Heart left ventricle (tissue), 16 donors: ENCODE data around the gene ZBTB46. TPM values are rescaled to one million over a fixed set of nuclear protein-coding genes. Genes with fewer than 3 reads are reported as not detected.
"Not testable (repeated sequence)": the region's sequence is repeated elsewhere in the genome, so short reads cannot be mapped to it uniquely, and the experiment has no call there.

Experiments used
- ATAC-seq, 4 donors: fragments of 200-7000 bp; cut with Tn5 transposase; one replicate each; pipeline ENCODE4 v1.9.1; 2020 to 2022; ENCODE audit warnings: moderate library complexity in 4 of 4, mild to moderate bottlenecking in 3 of 4, moderate number of reproducible peaks in 1 of 4
- DNase-seq, 5 donors: peaks; one replicate each; pipeline ENCODE4 v3.0.0-alpha.2; 2020
- H3K27ac ChIP-seq, 12 donors: fragments of 200-600 bp; sonication (generic) in 4 of 12; one replicate each; pipeline versions ENCODE4 v1.5.0 to v1.8.0; 2016 to 2022; ENCODE audit warnings: mild to moderate bottlenecking in 2 of 12
- H3K27me3 ChIP-seq, 9 donors: fragments of 200-600 bp; sonication (generic) in 2 of 9; one replicate each; pipeline versions ENCODE4 v1.5.1 to v1.8.0; 2016 to 2022; ENCODE audit warnings: mild to moderate bottlenecking in 3 of 9
- H3K36me3 ChIP-seq, 9 donors: fragments of 200-600 bp; sonication (generic) in 2 of 9; one replicate each; pipeline versions ENCODE4 v1.5.0 to v1.8.0; 2018 to 2022; ENCODE audit warnings: mild to moderate bottlenecking in 2 of 9
- H3K4me1 ChIP-seq, 12 donors: fragments of 200-600 bp; sonication (generic) in 4 of 12; one replicate each; pipeline versions ENCODE4 v1.5.0 to v1.8.0; 2016 to 2022; ENCODE audit warnings: mild to moderate bottlenecking in 3 of 12
- H3K4me3 ChIP-seq, 12 donors: fragments of 200-600 bp; sonication (generic) in 4 of 12; one replicate each; pipeline versions ENCODE4 v1.5.0 to v1.8.0; 2017 to 2022; ENCODE audit warnings: mild to moderate bottlenecking in 9 of 12, moderate library complexity in 4 of 12
- H3K9me3 ChIP-seq, 12 donors: fragments of 200-600 bp; sonication (generic) in 4 of 12; one replicate each; pipeline versions ENCODE4 v1.5.0 to v1.8.0; 2016 to 2022; ENCODE audit warnings: mild to moderate bottlenecking in 1 of 12
- CTCF ChIP-seq, 12 donors: fragments of 200-600 bp; sonication (generic) in 4 of 12; IDR thresholded peaks; one replicate each; pipeline versions ENCODE4 v1.5.0 to v1.8.0; 2018 to 2022; ENCODE audit warnings: antibody characterized with exemption in 12 of 12, mild to moderate bottlenecking in 5 of 12
- POLR2A ChIP-seq, 2 donors: fragments of 450-650 bp; IDR thresholded peaks; one replicate each; pipeline ENCODE4 v1.6.1; 2017; ENCODE audit warnings: antibody characterized with exemption in 2 of 2, mild to moderate bottlenecking in 2 of 2, moderate library complexity in 2 of 2
- WGBS, 4 donors: extraction: QIAGEN DNeasy Blood & Tissue Kit in 2 of 4; methylation state at CpG; one replicate each; pipeline versions ENCODE4 v1.1.5 to v1.1.7; 2013 to 2018; 5-methylcytosine and 5-hydroxymethylcytosine counted together
- intact Hi-C, 10 donors: fragments of 100-400 bp; cut with DNase I; formaldehyde crosslinking; loops; one replicate each; pipeline versions ENCODE4 v1.11.1 to v1.14.2; 2022
- polyA plus RNA-seq, 2 donors: library from polyadenylated mRNA; stranded (reverse); fragments of 200-250 nt; gene quantifications; one replicate each; pipeline ENCODE4 v1.2.3, GENCODE V29; 2013
- total RNA-seq, 9 donors: library from RNA; depleted of rRNA in 2 of 9; stranded (reverse); fragments of >200 nt in 2 of 9; fragmentation: NEBNext Ultra II Directional in 3 of 9; extraction: Animal tissue kit (Norgen Biotek cat#: 25700) in 3 of 9; gene quantifications; one replicate each; pipeline versions ENCODE4 v1.1.0 to v1.2.4, GENCODE V29; 2016 to 2023
- donor health status: ischemic (EF 13 %, LVEDD 7.1; RV severe dilation, severe dysfunction).
- donor health status: healthy with polysubstance abuse.
- donor health status: DM: no; HTN: yes; CAD: no.
- donor health status: DM: no; HTN: no; CAD: no.
- donor health status: ischemic (EF 25% LVEDD 6.9; RV normal size, moderate dysfunction).
- donor health status: ischemic (EF 25% LVEDD 5.7; RV mildly dilated, moderate dysfunction).
- donor health status: healthy.
- donor health status: DM: yes; HTN: yes; CAD: no.
- donor health status: ischemic (EF 35%, LVEDD 5.7; RV mildly dilated, moderate dysfunction).
- donor health status: nonischemic (EF 11% LVEDD 7.7; RV severe dilation, severe dysfunction).
- donor health status: DM: yes; HTN: yes; CAD: no.
- donor health status: PGD.
- donor health status: ischemic (EF 29% LVEDD 5.4; RV normal size, mild dysfunction).
- donor health status: nonischemic (EF 23%, LVEDD 6.1; RV moderate dilation, normal function).

The ZBTB46 gene
- total and polyA plus RNA-seq, 11 donors = 6.6 to 27.4 (median 14.3) TPM

GRCh38 chr20:63876489-63877036 lies 45.5 kb upstream of the ZBTB46 start:
- intact Hi-C loops = loop anchor here in 1 of 10 donors (10.0 kb wide), 1 partner anchor 342 kb away; the partner anchor contains the start of gene PTK6
- TF ChIP-seq POLR2A (IDR thresholded peaks at IDR 0.05) (no peak), CTCF (IDR thresholded peaks at IDR 0.05) (no peak)
- WGBS, 4 donors = 92 to 94% (median 93%) methylated on average over 19 of the region's 19 CpGs
- Histone ChIP-seq H3K9me3 (no peaks in the 10 kb centered on the region), H3K27me3 (no peaks in the 10 kb centered on the region), H3K4me1 (peaks cover 0 to 26% (median 4%) of the 10 kb centered on the region in 12 donors), H3K27ac (no peak overlapping the region), H3K4me3 (no peak overlapping the region), H3K36me3 (peaks cover 0 to 88% (median 73%) of the 10 kb centered on the region in 9 donors)
- no peak for DNase-seq
- no peak for ATAC-seq

- not testable (repeated sequence) for H3K27me3 ChIP-seq, ATAC-seq, H3K4me3 ChIP-seq, DNase-seq, H3K9me3 ChIP-seq
- Histone ChIP-seq H3K4me1 (peaks cover 0 to 26% (median 4%) of the 10 kb centered on the region in 12 donors), H3K27ac (peak overlapping the region in 1 of 12 donors; percentile 92), H3K36me3 (peaks cover 0 to 100% (median 86%) of the 10 kb centered on the region in 9 donors)
- intact Hi-C loops = loop anchor here in 1 of 10 donors (10.0 kb wide), 1 partner anchor 339 kb away; the partner anchor contains the start of gene PTK6
- WGBS, 4 donors = 91 to 95% (median 94%) methylated on average over 7 of the region's 7 CpGs
Observed at GRCh38 chr20:63874241-63874640, 43.2 kb upstream of the ZBTB46 start.

- Histone ChIP-seq H3K4me1 (peaks cover 0 to 27% (median 4%) of the 10 kb centered on the region in 12 donors), H3K4me3 (peak overlapping the region in 1 of 12 donors; percentile 43), H3K27ac (peak overlapping the region in 7 of 12 donors; percentile 13 to 92 (median 60)), H3K27me3 (no peaks in the 10 kb centered on the region), H3K36me3 (peaks cover 0 to 100% (median 91%) of the 10 kb centered on the region in 9 donors), H3K9me3 (no peaks in the 10 kb centered on the region)
- intact Hi-C loops = loop anchor here in 1 of 10 donors (10.0 kb wide), 1 partner anchor 339 kb away; the partner anchor contains the start of gene PTK6
- DNase-seq (peak; percentile 60 to 74 (median 61)), ATAC-seq (peak; percentile 68 to 91 (median 84))
- 77 to 81% (median 78%) methylated on average over 14 of the region's 14 CpGs for WGBS, 4 donors
- TF ChIP-seq CTCF (IDR thresholded peaks at IDR 0.05) = no peak
Observed at GRCh38 chr20:63873477-63873971, 42.5 kb upstream of the ZBTB46 start.

- WGBS, 4 donors = 87 to 92% (median 91%) methylated on average over 5 of the region's 5 CpGs
- intact Hi-C loops = loop anchor here in 4 of 10 donors (5.0 to 10.0 kb wide), 7 partner anchors 53 to 333 kb away; partner anchors contain the start of genes PTK6 (in 2 of the 4), GMEB2 (in 1 of the 4), RTEL1 (in 1 of the 4) and SRMS (in 1 of the 4)
- H3K36me3 ChIP-seq = peaks cover 0 to 58% (median 51%) of the 10 kb centered on the region in 9 donors
Observed at GRCh38 chr20:63868264-63868663, 37.2 kb upstream of the ZBTB46 start.

GRCh38 chr20:63867042-63867441 lies 36.0 kb upstream of the ZBTB46 start:
- peaks cover 0 to 53% (median 41%) of the 10 kb centered on the region in 9 donors for H3K36me3 ChIP-seq
- H3K9me3 ChIP-seq, H3K27ac ChIP-seq, ATAC-seq, H3K27me3 ChIP-seq, H3K4me3 ChIP-seq, DNase-seq: not testable (repeated sequence)
- intact Hi-C loops = loop anchor here in 4 of 10 donors (5.0 to 10.0 kb wide), 7 partner anchors 52 to 332 kb away; partner anchors contain the start of genes PTK6 (in 2 of the 4), GMEB2 (in 1 of the 4), RTEL1 (in 1 of the 4) and SRMS (in 1 of the 4)
- peaks cover 8 to 42% (median 25%) of the 10 kb centered on the region in 12 donors for H3K4me1 ChIP-seq
- WGBS, 4 donors = 92 to 95% (median 95%) methylated on average over 13 of the region's 13 CpGs

More at GRCh38 chr20:63868264-63868663, 37.2 kb upstream of the ZBTB46 start:
- no peak for DNase-seq
- TF ChIP-seq POLR2A (IDR thresholded peaks at IDR 0.05) = no peak
- no peak for TF ChIP-seq CTCF (IDR thresholded peaks at IDR 0.05)
- no peak overlapping the region for H3K27ac ChIP-seq
- H3K9me3 ChIP-seq = no peaks in the 10 kb centered on the region
- peaks cover 8 to 51% (median 23%) of the 10 kb centered on the region in 12 donors for H3K4me1 ChIP-seq
- ATAC-seq = no peak
- H3K4me3 ChIP-seq = no peak overlapping the region
- H3K27me3 ChIP-seq = no peaks in the 10 kb centered on the region
